SU-DHL-6 (cell line): ENCODE measurements around the gene RGPD3.
"Not testable (repeated sequence)": the region's sequence is repeated elsewhere in the genome, so short reads cannot be mapped to it uniquely, and the experiment has no call there.

Experiments used
- EZH2phosphoT487 ChIP-seq: fragments of 200-600 bp; sonication (generic), shearing (Covaris generic); conservative IDR thresholded peaks from 2 replicates; pipeline ENCODE4 v1.6.1; 2018; ENCODE audit warnings: mild to moderate bottlenecking, antibody characterized with exemption, low read length, moderate library complexity, mixed read lengths
- TF ChIP-seq, protein P1 (sequence below): fragments of 200-600 bp; sonication (generic); IDR thresholded peaks from one replicate; pipeline ENCODE4 v1.5.1; 2017; ENCODE audit warnings: antibody characterized with exemption, mild to moderate bottlenecking, low read length, moderate library complexity; ENCODE audit not compliant: insufficient read depth, poor library complexity, severe bottlenecking

DNA sequence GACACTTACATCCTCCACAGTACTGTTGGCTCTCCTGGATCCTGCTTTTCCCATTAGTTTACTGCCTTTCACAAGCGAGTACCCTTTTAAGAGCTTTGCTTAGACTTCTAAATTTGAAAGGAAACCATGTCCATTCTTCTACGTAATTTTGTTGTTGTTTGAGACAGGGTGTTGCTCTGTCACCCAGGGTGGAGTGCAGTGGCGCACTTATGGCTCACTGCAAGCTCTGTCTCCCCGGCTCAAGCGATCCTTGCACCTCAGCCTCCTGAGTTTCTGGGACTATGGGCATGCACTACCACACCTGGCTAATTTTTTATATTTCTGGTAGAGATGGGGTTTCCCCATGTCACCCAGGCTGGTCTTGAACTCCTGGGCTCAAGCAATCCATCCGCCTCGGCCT is 43.7 kb upstream of the RGPD3 start:
- TF ChIP-seq, protein P1, sequence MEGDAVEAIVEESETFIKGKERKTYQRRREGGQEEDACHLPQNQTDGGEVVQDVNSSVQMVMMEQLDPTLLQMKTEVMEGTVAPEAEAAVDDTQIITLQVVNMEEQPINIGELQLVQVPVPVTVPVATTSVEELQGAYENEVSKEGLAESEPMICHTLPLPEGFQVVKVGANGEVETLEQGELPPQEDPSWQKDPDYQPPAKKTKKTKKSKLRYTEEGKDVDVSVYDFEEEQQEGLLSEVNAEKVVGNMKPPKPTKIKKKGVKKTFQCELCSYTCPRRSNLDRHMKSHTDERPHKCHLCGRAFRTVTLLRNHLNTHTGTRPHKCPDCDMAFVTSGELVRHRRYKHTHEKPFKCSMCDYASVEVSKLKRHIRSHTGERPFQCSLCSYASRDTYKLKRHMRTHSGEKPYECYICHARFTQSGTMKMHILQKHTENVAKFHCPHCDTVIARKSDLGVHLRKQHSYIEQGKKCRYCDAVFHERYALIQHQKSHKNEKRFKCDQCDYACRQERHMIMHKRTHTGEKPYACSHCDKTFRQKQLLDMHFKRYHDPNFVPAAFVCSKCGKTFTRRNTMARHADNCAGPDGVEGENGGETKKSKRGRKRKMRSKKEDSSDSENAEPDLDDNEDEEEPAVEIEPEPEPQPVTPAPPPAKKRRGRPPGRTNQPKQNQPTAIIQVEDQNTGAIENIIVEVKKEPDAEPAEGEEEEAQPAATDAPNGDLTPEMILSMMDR = not testable (repeated sequence)
- TF ChIP-seq EZH2phosphoT487 = not testable (repeated sequence)
